Bronchial epithelial cell (primary cell): ENCODE results near the gene TOPAZ1. TPM values are rescaled to one million over a fixed set of nuclear protein-coding genes. Genes with fewer than 3 reads are reported as not detected.
"Not testable (repeated sequence)": the region's sequence is repeated elsewhere in the genome, so short reads cannot be mapped to it uniquely, and the experiment has no call there.

Experiments
- DNase-seq: peaks from one replicate; pipeline ENCODE4 v3.0.0-alpha.2; 2010; ENCODE audit warnings: low read depth
- FAIRE-seq: peaks from 2 replicates; lab custom pipeline; 2011; peaks lifted over from hg19 to GRCh38; lab: Jason Lieb, UNC
- H3K27me3 ChIP-seq: 2 replicates; pipeline ENCODE4 v1.5.1; 2011; ENCODE audit warnings: low read length; ENCODE audit not compliant: control insufficient read depth, insufficient read depth
- H3K36me3 ChIP-seq: 2 replicates; pipeline ENCODE4 v1.5.1; 2011; ENCODE audit warnings: low read length; ENCODE audit not compliant: control insufficient read depth, insufficient read depth
- H3K4me3 ChIP-seq: 2 replicates; pipeline ENCODE4 v1.5.1; 2011; ENCODE audit warnings: mild to moderate bottlenecking, low read depth, low read length, control low read depth
- CTCF ChIP-seq: IDR thresholded peaks from 2 replicates; pipeline ENCODE4 v1.5.1; 2011; ENCODE audit warnings: mild to moderate bottlenecking, moderate library complexity, low read length, control low read depth, inconsistent platforms; ENCODE audit not compliant: insufficient read depth, severe bottlenecking
- total RNA-seq: library from RNA; depleted of rRNA; stranded (reverse); fragments of >200 nt; gene quantifications from 2 replicates; pipeline ENCODE4 v1.2.1, GENCODE V29; 2014

Gene TOPAZ1
- total RNA-seq, 1 donor from 2014 or later = not detected

- Histone ChIP-seq H3K36me3 (no peaks in the 10 kb centered on the region), H3K4me3 (no peak overlapping the region), H3K27me3 (no peaks in the 10 kb centered on the region)
- no peak for FAIRE-seq
- no peak for DNase-seq
- no peak for TF ChIP-seq CTCF
Observed at GRCh38 chr3:44340058-44340395, 98.3 kb downstream of the TOPAZ1 start.

GRCh38 chr3:44342176-44342790, 100.6 kb downstream of the TOPAZ1 start:
- no peaks in the 10 kb centered on the region for H3K36me3 ChIP-seq
- H3K4me3 ChIP-seq = no peak overlapping the region
- TF ChIP-seq CTCF = no peak
- FAIRE-seq = no peak
- no peaks in the 10 kb centered on the region for H3K27me3 ChIP-seq
- no peak for DNase-seq

GRCh38 chr3:44343421-44343820, 101.7 kb downstream of the TOPAZ1 start:
- DNase-seq (no peak), FAIRE-seq (no peak)

GRCh38 chr3:44346590-44346989, 104.9 kb downstream of the TOPAZ1 start:
- not testable (repeated sequence) for DNase-seq, H3K27me3 ChIP-seq, H3K4me3 ChIP-seq, H3K36me3 ChIP-seq, FAIRE-seq

More at GRCh38 chr3:44343421-44343820, 101.7 kb downstream of the TOPAZ1 start:
- H3K36me3 ChIP-seq = no peaks in the 10 kb centered on the region
- H3K27me3 ChIP-seq = no peaks in the 10 kb centered on the region
- TF ChIP-seq CTCF = no peak
- no peak overlapping the region for H3K4me3 ChIP-seq

- no peak for FAIRE-seq
- Histone ChIP-seq H3K4me3 (no peak overlapping the region), H3K27me3 (no peaks in the 10 kb centered on the region), H3K36me3 (peaks cover 2% of the 10 kb centered on the region)
- no peak for TF ChIP-seq CTCF
- no peak for DNase-seq
Observed at GRCh38 chr3:44348993-44349392, 107.3 kb downstream of the TOPAZ1 start.

GRCh38 chr3:44353355-44353924, 111.8 kb downstream of the TOPAZ1 start:
- FAIRE-seq (no peak), DNase-seq (no peak)
- Histone ChIP-seq H3K27me3 (no peaks in the 10 kb centered on the region), H3K4me3 (no peak overlapping the region), H3K36me3 (peaks cover 3% of the 10 kb centered on the region)
- TF ChIP-seq CTCF = no peak
